DND-41 (cell line): ENCODE results near the gene MEF2D.

ENCODE experiments used
- CTCF ChIP-seq: IDR thresholded peaks from 2 replicates; pipeline ENCODE4 v1.5.1; 2012; ENCODE audit warnings: borderline replicate concordance, low read length, moderate library complexity, mild to moderate bottlenecking; ENCODE audit not compliant: poor library complexity, severe bottlenecking; ENCODE audit errors: extremely low read depth
- EZH2 ChIP-seq: IDR thresholded peaks from 3 replicates; pipeline ENCODE4 v1.6.1; 2012; ENCODE audit warnings: borderline replicate concordance, low read depth, mild to moderate bottlenecking, moderate library complexity, low read length, inconsistent platforms; ENCODE audit not compliant: severe bottlenecking

- no peak for TF ChIP-seq CTCF
- TF ChIP-seq EZH2 = no peak
These were observed 42.5 kb upstream of the MEF2D start for GRCh38 chr1:156543066-156543465.
